K562 (cell line): ENCODE results near the gene SH2D3A. TPM values are rescaled to one million over a fixed set of nuclear protein-coding genes. Genes with fewer than 3 reads are reported as not detected.

Experiments
- ATAC-seq: fragments of 200-7000 bp; cut with Tn5 transposase; 3 replicates; pipeline ENCODE4 v1.9.1; 2020; ENCODE audit warnings: moderate library complexity
- BruUV-seq: library from RNA; stranded (reverse); fragments of 400-500 nt; replicated peaks from 2 replicates; lab custom pipeline; 2021; lab: Mats Ljungman, UMichigan
- CTCF ChIA-PET: fragments of 300-600 bp; formaldehyde crosslinking; extraction: SDS; loops from one replicate; lab custom pipeline; 2021; ENCODE audit warnings: low intra/inter-chr PET ratio; lab: Yijun Ruan, JAX
- POLR2A ChIA-PET: fragments of 300-600, 350-650 bp; sonication (Branson Sonifier 250); formaldehyde crosslinking; extraction: SDS; loops from one replicate; lab custom pipeline; 2021; ENCODE audit warnings: antibody characterized with exemption, inconsistent platforms; lab: Yijun Ruan, JAX
- DNase-seq, 4 experiments: peaks; one replicate each; pipeline versions ENCODE4 v3.0.0 to v3.0.0-alpha.2; 2011 to 2018; ENCODE audit warnings: low spot score in 3 of 4, mixed read lengths in 3 of 4; ENCODE audit errors: extremely low read depth in 1 of 4
- FAIRE-seq: peaks from 2 replicates; lab custom pipeline; 2011; peaks lifted over from hg19 to GRCh38; lab: Jason Lieb, UNC
- H2AFZ ChIP-seq: 2 replicates; pipeline ENCODE4 v1.6.0; 2011; ENCODE audit warnings: low read depth, low read length, control low read depth, inconsistent platforms
- H3K27ac ChIP-seq: fragments of 200-600 bp; 3 replicates; pipeline ENCODE4 v1.8.0; 2011; ENCODE audit warnings: low read depth, mild to moderate bottlenecking, control low read depth, inconsistent platforms, low read length, moderate library complexity, mixed read lengths; ENCODE audit errors: extremely low read depth
- H3K27me3 ChIP-seq, 2 experiments: fragments of 300-600 bp in 1 of 2; 2 replicates in 1 of 2; 3 replicates in 1 of 2; pipeline versions ENCODE4 v1.6.0 to v1.8.0; 2011; ENCODE audit warnings: inconsistent platforms in 2 of 2, low read length in 2 of 2, mild to moderate bottlenecking in 1 of 2, mixed read lengths in 1 of 2, moderate library complexity in 1 of 2; ENCODE audit not compliant: control insufficient read depth in 2 of 2, insufficient read depth in 2 of 2
- H3K36me3 ChIP-seq: fragments of 300-600 bp; 3 replicates; pipeline ENCODE4 v1.8.0; 2011; ENCODE audit warnings: mild to moderate bottlenecking, low read length, inconsistent platforms; ENCODE audit not compliant: control insufficient read depth, insufficient read depth
- H3K4me1 ChIP-seq, 2 experiments: fragments of 200-600 bp in 1 of 2; replicated peaks in 1 of 2; 2 replicates in 1 of 2; 3 replicates in 1 of 2; pipeline versions ENCODE4 v1.5.1 to v1.8.0; 2011; ENCODE audit warnings: inconsistent platforms in 2 of 2, low read length in 2 of 2, mild to moderate bottlenecking in 1 of 2, mixed read lengths in 1 of 2, moderate library complexity in 1 of 2; ENCODE audit not compliant: control insufficient read depth in 2 of 2, insufficient read depth in 2 of 2
- H3K4me2 ChIP-seq: 2 replicates; pipeline ENCODE4 v1.6.1; 2011; ENCODE audit warnings: low read length, control low read depth, inconsistent platforms, mixed read lengths; ENCODE audit not compliant: insufficient read depth
- H3K4me3 ChIP-seq: fragments of 200-600 bp; sonication (generic), shearing (Covaris generic); 2 replicates; pipeline ENCODE4 v1.5.1; 2016; ENCODE audit warnings: control low read depth, inconsistent platforms
- H3K79me2 ChIP-seq: fragments of 200-600 bp; 3 replicates; pipeline ENCODE4 v1.8.0; 2011; ENCODE audit warnings: low read length, inconsistent platforms; ENCODE audit not compliant: control insufficient read depth, insufficient read depth
- H3K9ac ChIP-seq, 2 experiments: 2 replicates each; pipeline versions ENCODE4 v1.6.0 to v1.6.1; 2011; ENCODE audit warnings: low read depth in 2 of 2, low read length in 2 of 2, control low read depth in 1 of 2, inconsistent platforms in 1 of 2, mild to moderate bottlenecking in 1 of 2, mixed read lengths in 1 of 2; ENCODE audit not compliant: insufficient read depth in 1 of 2
- H3K9me1 ChIP-seq: one replicate; pipeline ENCODE4 v1.6.0; 2011; ENCODE audit warnings: inconsistent platforms, mild to moderate bottlenecking, low read length, moderate library complexity; ENCODE audit not compliant: control insufficient read depth, insufficient read depth
- H3K9me3 ChIP-seq: replicated peaks from 2 replicates; pipeline ENCODE4 v1.5.1; 2011; ENCODE audit warnings: low read depth, low read length, inconsistent platforms; ENCODE audit not compliant: control insufficient read depth, insufficient read depth
- H4K20me1 ChIP-seq: replicated peaks from 2 replicates; pipeline ENCODE4 v1.6.1; 2011; ENCODE audit warnings: low read length, inconsistent platforms, mixed read lengths; ENCODE audit not compliant: control insufficient read depth, insufficient read depth
- CREB1 ChIP-seq, 2 experiments: sonication (generic) in 1 of 2; formaldehyde crosslinking in 1 of 2; IDR thresholded peaks; 2 replicates each; pipeline versions ENCODE4 v1.6.1 to v1.8.0; 2012 to 2022; ENCODE audit warnings: inconsistent platforms in 1 of 2, mild to moderate bottlenecking in 1 of 2, missing genetic modification reagents in 1 of 2, moderate library complexity in 1 of 2
- EP300 ChIP-seq: IDR thresholded peaks from 2 replicates; pipeline ENCODE4 v1.6.1; 2012; ENCODE audit warnings: low read length, improper control_type of control experiment
- EWSR1 ChIP-seq: fragments of 450-650 bp; IDR thresholded peaks from 2 replicates; pipeline ENCODE4 v1.6.1; 2018; ENCODE audit warnings: borderline replicate concordance, mild to moderate bottlenecking, low read depth, moderate library complexity; ENCODE audit not compliant: partially characterized antibody
- ILK ChIP-seq: fragments of 450-650 bp; IDR thresholded peaks from 2 replicates; pipeline ENCODE4 v1.6.1; 2016; ENCODE audit warnings: missing genetic modification characterization, low read depth, mild to moderate bottlenecking, missing compliant biosample characterization, moderate library complexity, borderline replicate concordance
- MEIS2 ChIP-seq: fragments of 450-650 bp; IDR thresholded peaks from 2 replicates; pipeline ENCODE4 v1.6.1; 2014; ENCODE audit warnings: mild to moderate bottlenecking; ENCODE audit not compliant: partially characterized antibody
- NFIC ChIP-seq: fragments of 450-650 bp; IDR thresholded peaks from 2 replicates; pipeline ENCODE4 v1.6.1; 2017; ENCODE audit warnings: mild to moderate bottlenecking, inconsistent platforms
- NR0B1 ChIP-seq: fragments of 450-650 bp; IDR thresholded peaks from one replicate; pipeline ENCODE4 v1.6.1; 2018; ENCODE audit warnings: mild to moderate bottlenecking, moderate library complexity; ENCODE audit not compliant: partially characterized antibody
- PYGO2 ChIP-seq: fragments of 450-650 bp; IDR thresholded peaks from 2 replicates; pipeline ENCODE4 v1.6.1; 2016; ENCODE audit warnings: mild to moderate bottlenecking, missing genetic modification characterization, moderate library complexity, missing compliant biosample characterization
- RCOR1 ChIP-seq, 2 experiments: IDR thresholded peaks; 2 replicates each; pipeline ENCODE4 v1.6.1; 2012; ENCODE audit warnings: low read depth in 2 of 2, low read length in 2 of 2, borderline replicate concordance in 1 of 2, improper control_type of control experiment in 1 of 2
- STAT6 ChIP-seq: sonication (generic); formaldehyde crosslinking; IDR thresholded peaks from 2 replicates; pipeline ENCODE4 v1.8.1; 2023; ENCODE audit warnings: mild to moderate bottlenecking, missing genetic modification reagents
- U2AF1 ChIP-seq: fragments of 200-400 bp; formaldehyde crosslinking; optimal IDR thresholded peaks from 2 replicates; pipeline ENCODE3; 2017; ENCODE audit warnings: mild to moderate bottlenecking, low read depth, low read length, moderate library complexity
- XRCC5 ChIP-seq: fragments of 200-400 bp; formaldehyde crosslinking; IDR thresholded peaks from 2 replicates; pipeline ENCODE4 v1.6.1; 2017; ENCODE audit warnings: low read depth, mild to moderate bottlenecking, low read length
- ZBTB49 ChIP-seq: sonication (generic); formaldehyde crosslinking; IDR thresholded peaks from 2 replicates; pipeline ENCODE4 v1.8.0; 2022; ENCODE audit warnings: missing genetic modification reagents, mild to moderate bottlenecking, borderline replicate concordance
- ZNF134 ChIP-seq: fragments of 250-450 bp; sonication (Bioruptor Pico); conservative IDR thresholded peaks from 2 replicates; pipeline ENCODE4 v1.4.0; 2020
- ZNF316 ChIP-seq: fragments of 450-650 bp; IDR thresholded peaks from 2 replicates; pipeline ENCODE4 v1.6.1; 2016
- WGBS: fragments of 100-300 bp; shearing (Covaris generic); methylation state at CpG from one replicate; pipeline ENCODE4 v1.1.6; 2016; ENCODE audit warnings: low coverage, mixed read lengths; ENCODE audit not compliant: insufficient coverage; ENCODE audit errors: missing lambda C conversion rate; 5-methylcytosine and 5-hydroxymethylcytosine counted together
- in situ Hi-C: fragments of 300-500 bp; cut with MboI; formaldehyde crosslinking; loops from 4 replicates; pipeline ENCODE4 v1.15.0; 2018; ENCODE audit warnings: inconsistent platforms, mixed read lengths
- intact Hi-C: fragments of 100-400 bp; cut with micrococcal nuclease; formaldehyde crosslinking; loops from 2 replicates; pipeline ENCODE4 v1.14.2; 2022
- polyA plus RNA-seq, 8 experiments: library from polyadenylated mRNA; depleted of rRNA in 4 of 8; stranded (reverse) in 5 of 8; unstranded in 3 of 8; fragments of >200 nt; fragmentation: Nextera tagmentation in 2 of 8; fragmentation: Illumina TruSeq in 1 of 8; extraction: Ambion mirVana in 2 of 8; extraction: Trizol in 1 of 8; gene quantifications; 2 replicates each; pipeline versions ENCODE4 v1.2.1 to v1.2.3, GENCODE V29; 2011 to 2014; ENCODE audit warnings: inconsistent platforms in 1 of 8, missing spikeins in 1 of 8
- total RNA-seq, 7 experiments: library from RNA; depleted of rRNA in 6 of 7; stranded (reverse); fragments of >200 nt in 6 of 7; fragmentation: Illumina TruSeq in 2 of 7; extraction: Trizol in 2 of 7; gene quantifications; 2 replicates each; pipeline versions ENCODE4 v1.2.1 to v1.2.3, GENCODE V29; 2011 to 2021; ENCODE audit warnings: low replicate concordance in 1 of 7

Gene SH2D3A
- total and polyA plus RNA-seq, 9 of the 15 experiments (the other 6 are each of a cell fraction or from before 2014, with no cell fraction given), result 0.75 to 26.3 (median 8.9) TPM

- TF ChIP-seq NR0B1 (no peak), PYGO2 (tag) (no peak), ILK (tag) (no peak), STAT6 (CRISPR knock-in tag) (no peak), EP300 (no peak)
Measured at GRCh38 chr19:6811906-6812305, 44.7 kb upstream of the SH2D3A start (continued).

GRCh38 chr19:6811378-6811777 is 44.1 kb upstream of the SH2D3A start:
- FAIRE-seq, result no peak
- H3K27ac ChIP-seq, result no peak overlapping the region
- H3K36me3 ChIP-seq, result no peaks in the 10 kb centered on the region
- H3K4me1 ChIP-seq, result no peaks in the 10 kb centered on the region; a peak in 1 of 5 replicates
- no peak for ATAC-seq
- H3K27me3 ChIP-seq, result no peaks in the 10 kb centered on the region
- no peaks in the 10 kb centered on the region for H3K9me1 ChIP-seq
- in situ Hi-C loops, result no loop called here
- BruUV-seq, result no TSS peak
- POLR2A ChIA-PET, result interaction anchor here (1.0 kb wide), 2 partner anchors 9 to 11 kb away, joined by 3 to 6 read pairs; no protein-coding TSS in a partner anchor
- H3K79me2 ChIP-seq, result no peaks in the 10 kb centered on the region
- DNase-seq, result no peak
- WGBS, result 38% methylated on average over 3 of the region's 3 CpGs
- CTCF ChIA-PET, result no interaction called here
- TF ChIP-seq U2AF1, result no peak
- no peak for TF ChIP-seq NFIC
- TF ChIP-seq ZNF134 (CRISPR knock-in tag), result no peak
- no peak for TF ChIP-seq CREB1 (IDR thresholded peaks at IDR 0.05)
- TF ChIP-seq CREB1 (CRISPR knock-in tag; IDR thresholded peaks at IDR 0.05), result no peak; the same call in 1 of the 2 replicates
- TF ChIP-seq EWSR1, result no peak
- no peak for TF ChIP-seq RCOR1 (IDR thresholded peaks at IDR 0.05; ENCODE audit: borderline replicate concordance in 1 of 2, low read depth in 2 of 2, low read length in 2 of 2)
- TF ChIP-seq XRCC5, result no peak
- no peak for TF ChIP-seq ZNF316
- no peak for TF ChIP-seq MEIS2
- TF ChIP-seq ZBTB49 (CRISPR knock-in tag), result no peak
- H3K9me3 ChIP-seq, result peaks cover 4% of the 10 kb centered on the region; the same call in 1 of the 2 replicates
- no peak overlapping the region for H3K4me2 ChIP-seq
- no peak overlapping the region for H3K4me3 ChIP-seq
- no peaks in the 10 kb centered on the region for H4K20me1 ChIP-seq
- intact Hi-C loops, result no loop called here
- H3K9ac ChIP-seq, result no peak overlapping the region
- peak overlapping the region; percentile 58; the same call in 1 of the 2 replicates for H2AFZ ChIP-seq
